Cerebellar cortex (tissue), 1 donor: ENCODE measurements around the gene NAT10.
"Not testable (repeated sequence)": the region's sequence is repeated elsewhere in the genome, so short reads cannot be mapped to it uniquely, and the experiment has no call there.

Source experiments
- DNase-seq: peaks from one replicate; pipeline ENCODE4 v3.0.0-alpha.2; 2015; ENCODE audit warnings: low spot score

The NAT10 gene

GRCh38 chr11:34105079-34105956 is at the start of gene NAT10:
TSS of gene NAT10 (plus strand) at chr11:34105629. CDS start at chr11:34108226, 2,597 bp downstream.
- peak; percentile 98 for DNase-seq

- DNase-seq = no peak
Observed at GRCh38 chr11:34056672-34057071, 48.8 kb upstream of the NAT10 start.

- DNase-seq = no peak
Observed at GRCh38 chr11:34063061-34063795, 42.2 kb upstream of the NAT10 start.

GRCh38 chr11:34064291-34064690 is 41.1 kb upstream of the NAT10 start:
- no peak for DNase-seq

- no peak for DNase-seq
Observed at GRCh38 chr11:34065505-34066203, 39.8 kb upstream of the NAT10 start.

- DNase-seq = not testable (repeated sequence)
Observed at GRCh38 chr11:34066766-34067165, 38.7 kb upstream of the NAT10 start.

- no peak for DNase-seq
Observed at GRCh38 chr11:34067383-34068065, 37.9 kb upstream of the NAT10 start.

GRCh38 chr11:34068111-34068510 is 37.3 kb upstream of the NAT10 start:
- DNase-seq = no peak

GRCh38 chr11:34071306-34071705 is 34.1 kb upstream of the NAT10 start:
- not testable (repeated sequence) for DNase-seq

- no peak for DNase-seq
Observed at GRCh38 chr11:34072041-34072440, 33.4 kb upstream of the NAT10 start.

GRCh38 chr11:34072832-34073231 is 32.6 kb upstream of the NAT10 start:
- no peak for DNase-seq

- DNase-seq = no peak
Observed at GRCh38 chr11:34074391-34074790, 31.0 kb upstream of the NAT10 start.

GRCh38 chr11:34075178-34075820 is 30.1 kb upstream of the NAT10 start:
- no peak for DNase-seq

GRCh38 chr11:34080609-34081008 is 24.8 kb upstream of the NAT10 start:
- DNase-seq = no peak

- DNase-seq = no peak
Observed at GRCh38 chr11:34084637-34085036, 20.8 kb upstream of the NAT10 start.

- no peak for DNase-seq
Observed at GRCh38 chr11:34086554-34087283, 18.7 kb upstream of the NAT10 start.

- no peak for DNase-seq
Observed at GRCh38 chr11:34091825-34092224, 13.6 kb upstream of the NAT10 start.

- DNase-seq = not testable (repeated sequence)
Observed at GRCh38 chr11:34094900-34095299, 10.5 kb upstream of the NAT10 start.

- DNase-seq = no peak
Observed at GRCh38 chr11:34098813-34099212, 6.6 kb upstream of the NAT10 start.

- DNase-seq = no peak
Observed at GRCh38 chr11:34104680-34105078, 750 bp upstream of the NAT10 start.
